GM12873 (cell line): ENCODE measurements around the gene ARHGAP26.

Source experiments
- CTCF ChIP-seq: IDR thresholded peaks from 2 replicates; pipeline ENCODE4 v1.5.1; 2012; ENCODE audit warnings: low read depth, mild to moderate bottlenecking, moderate library complexity, low read length, control low read depth; ENCODE audit not compliant: insufficient read depth; ENCODE audit errors: missing control alignments

The ARHGAP26 gene

GRCh38 chr5:143086908-143087637, 316.9 kb downstream of the ARHGAP26 start:
- no peak for TF ChIP-seq CTCF

DNA sequence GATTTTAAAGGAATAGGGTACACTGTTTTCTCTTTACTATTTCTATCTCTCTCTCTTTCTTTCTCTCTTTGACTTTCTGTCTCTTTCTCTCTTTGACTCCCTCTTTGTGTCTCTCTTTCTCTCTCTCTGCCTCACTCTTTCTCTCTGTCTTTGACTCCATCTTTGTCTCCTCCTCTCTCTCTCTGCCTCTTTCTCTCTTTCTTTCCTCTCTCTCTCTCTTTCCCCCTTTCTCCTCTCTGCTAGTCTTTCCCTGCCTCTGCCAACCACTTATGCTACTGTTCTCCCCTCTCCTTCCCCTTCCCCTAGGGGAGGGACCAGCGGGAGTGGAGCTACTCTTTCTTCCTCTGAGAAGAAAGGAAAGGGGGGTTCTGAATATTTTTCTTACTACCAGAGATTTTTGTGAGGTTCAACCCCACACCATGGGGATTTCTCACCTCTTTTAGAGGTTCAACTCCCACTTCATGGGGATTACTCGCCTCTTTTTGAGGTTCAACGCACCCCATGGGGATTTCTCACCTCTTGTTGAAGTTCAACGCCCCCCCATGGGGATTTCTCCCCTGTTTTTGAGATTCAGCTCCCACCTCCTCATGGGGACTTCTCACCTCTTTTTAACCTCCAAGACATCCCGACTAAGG, 323.4 kb downstream of the ARHGAP26 start:
- no peak for TF ChIP-seq CTCF

DNA sequence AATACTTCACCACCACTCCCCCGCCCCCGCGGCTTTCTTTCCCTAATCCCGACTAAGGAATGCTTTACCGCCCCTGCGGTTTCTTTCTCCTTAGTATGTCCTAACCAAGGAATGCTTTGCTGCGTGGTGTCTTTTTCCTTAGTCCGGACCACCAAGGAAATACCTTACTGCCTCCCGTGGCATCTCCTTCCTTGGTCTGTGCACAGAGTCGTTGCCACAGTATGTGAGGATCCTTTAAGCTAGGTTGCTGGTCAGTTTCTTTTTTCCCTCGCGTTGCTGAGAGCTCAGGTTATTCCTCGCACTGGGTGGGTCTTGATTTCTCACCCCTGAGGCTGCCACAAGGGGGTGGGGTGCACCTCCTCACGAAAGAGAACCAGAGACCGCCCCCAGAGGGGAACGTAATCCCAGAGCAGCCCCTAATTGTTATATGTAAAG, 323.9 kb downstream of the ARHGAP26 start:
- peak; percentile 42 for TF ChIP-seq CTCF

DNA sequence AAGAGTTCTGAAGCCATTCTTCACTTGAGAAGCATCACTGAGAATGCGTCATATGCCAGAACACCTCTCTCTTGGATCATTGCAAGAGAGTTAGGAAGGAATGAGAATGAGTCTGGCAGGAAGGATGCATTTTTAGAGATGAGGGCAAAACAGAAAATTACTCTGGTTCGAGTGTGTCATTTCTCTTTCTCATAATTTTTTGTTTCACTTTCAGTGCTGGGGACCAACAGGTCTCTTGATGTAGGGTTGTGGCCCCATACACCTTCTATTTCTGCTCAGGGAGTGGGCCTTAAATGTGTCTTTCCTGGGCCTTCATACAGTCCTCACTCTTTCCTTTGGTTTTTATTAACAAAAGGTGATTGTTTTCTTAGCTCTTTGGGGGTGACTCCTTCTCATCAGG, 330.9 kb downstream of the ARHGAP26 start:
- no peak for TF ChIP-seq CTCF

- TF ChIP-seq CTCF = no peak
Observed at GRCh38 chr5:143101725-143102386, 331.7 kb downstream of the ARHGAP26 start.

DNA sequence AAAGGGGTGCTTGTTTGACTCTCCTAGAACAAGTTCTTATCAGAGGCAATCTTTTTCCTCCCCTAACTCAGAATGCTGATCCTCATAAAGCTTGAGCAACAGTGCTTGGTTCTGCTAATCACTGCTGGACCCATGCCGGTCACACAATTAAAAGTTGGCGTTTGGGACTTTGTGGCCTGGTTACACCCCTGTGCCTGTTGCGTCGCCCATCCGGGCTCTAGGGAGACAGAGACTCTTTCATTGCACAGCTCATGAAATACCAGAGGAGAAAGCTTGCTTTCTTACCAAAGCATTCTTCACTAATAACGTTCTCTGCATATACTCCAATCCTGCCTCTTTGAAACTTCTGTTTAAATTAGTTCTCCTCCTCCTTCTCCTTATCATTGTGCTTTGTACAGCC, 332.2 kb downstream of the ARHGAP26 start:
- no peak for TF ChIP-seq CTCF

GRCh38 chr5:143105216-143105905, 335.2 kb downstream of the ARHGAP26 start:
- no peak for TF ChIP-seq CTCF
